Left lung (tissue), 10 donors: Measurements from ENCODE around the gene LLPH. TPM values are rescaled to one million over a fixed set of nuclear protein-coding genes. Genes with fewer than 3 reads are reported as not detected.

Experiments used
- ATAC-seq: fragments of 200-7000 bp; cut with Tn5 transposase; one replicate; pipeline ENCODE4 v1.9.1; 2020; ENCODE audit warnings: moderate library complexity
- DNase-seq, 4 donors: peaks; one replicate each; pipeline ENCODE4 v3.0.0-alpha.2; 2013 to 2020
- H3K27ac ChIP-seq, 2 donors: fragments of 200-600 bp; sonication (generic) in 1 of 2; one replicate each; pipeline versions ENCODE4 v1.5.0 to v1.8.0; 2020 to 2021
- H3K27me3 ChIP-seq, 2 donors: fragments of 200-600 bp; sonication (generic) in 1 of 2; one replicate each; pipeline versions ENCODE4 v1.5.0 to v1.8.0; 2020 to 2021
- H3K36me3 ChIP-seq, 2 donors: fragments of 200-600 bp; sonication (generic) in 1 of 2; one replicate each; pipeline versions ENCODE4 v1.5.0 to v1.8.0; 2020 to 2021
- H3K4me1 ChIP-seq, 2 donors: fragments of 200-600 bp; one replicate each; pipeline ENCODE4 v1.8.0; 2021
- H3K4me3 ChIP-seq, 2 donors: fragments of 200-600 bp; sonication (generic) in 1 of 2; one replicate each; pipeline versions ENCODE4 v1.5.0 to v1.8.0; 2020 to 2021; ENCODE audit warnings: mild to moderate bottlenecking in 1 of 2
- H3K9me3 ChIP-seq, 2 donors: fragments of 200-600 bp; sonication (generic) in 1 of 2; one replicate each; pipeline versions ENCODE4 v1.5.0 to v1.8.0; 2020 to 2021
- CTCF ChIP-seq, 2 donors: fragments of 200-600 bp; sonication (generic) in 1 of 2; IDR thresholded peaks; one replicate each; pipeline versions ENCODE4 v1.5.0 to v1.8.0; 2021; ENCODE audit warnings: antibody characterized with exemption in 2 of 2
- intact Hi-C, 2 donors: fragments of 100-400 bp; cut with DNase I; formaldehyde crosslinking; loops; one replicate each; pipeline versions ENCODE4 v1.11.2 to v1.14.2; 2022
- polyA plus RNA-seq, 6 donors: library from polyadenylated mRNA; unstranded; fragments of 120-200 nt; gene quantifications; one replicate each; pipeline ENCODE4 v1.2.1, GENCODE V29; 2013; ENCODE audit not compliant: insufficient read length in 6 of 6
- total RNA-seq, 2 donors: library from RNA; stranded (reverse); fragmentation: NEBNext Ultra II Directional; extraction: Animal tissue kit (Norgen Biotek cat#: 25700); gene quantifications; one replicate each; pipeline ENCODE4 v1.2.1, GENCODE V29; 2021
- donor health status: DM: no; HTN: yes; CAD: no.
- donor health status: DM: no; HTN: no; CAD: no.

LLPH gene
- total and polyA plus RNA-seq, 8 donors: 16.8 to 26.5 (median 23.5) TPM

GRCh38 chr12:66132408-66132807, 1.9 kb upstream of the LLPH start:
- no peak overlapping the region for H3K4me3 ChIP-seq
- intact Hi-C loops: no loop called here
- no peak for TF ChIP-seq CTCF (IDR thresholded peaks at IDR 0.05)
- peak overlapping the region in 1 of 2 donors; percentile 16 for H3K27ac ChIP-seq
- H3K36me3 ChIP-seq: peaks cover 0 to 27% of the 10 kb centered on the region in 2 donors
- peaks cover 10 to 37% of the 10 kb centered on the region in 2 donors for H3K4me1 ChIP-seq
- no peaks in the 10 kb centered on the region for H3K9me3 ChIP-seq
- ATAC-seq: no peak
- H3K27me3 ChIP-seq: no peaks in the 10 kb centered on the region
- no peak for DNase-seq

- Histone ChIP-seq H3K4me3 (peak overlapping the region; percentile 76 to 79), H3K27ac (peak overlapping the region; percentile 73 to 78), H3K4me1 (peaks cover 10 to 37% of the 10 kb centered on the region in 2 donors), H3K27me3 (no peaks in the 10 kb centered on the region), H3K36me3 (peaks cover 0 to 27% of the 10 kb centered on the region in 2 donors), H3K9me3 (no peaks in the 10 kb centered on the region)
- intact Hi-C loops: no loop called here
- ATAC-seq (peak; percentile 17), DNase-seq (no peak)
- TF ChIP-seq CTCF (IDR thresholded peaks at IDR 0.05): no peak
Measured at GRCh38 chr12:66131067-66131688, 628 bp upstream of the LLPH start.

GRCh38 chr12:66129934-66130266, 650 bp downstream of the LLPH start:
- ATAC-seq: peak; percentile 36
- H3K9me3 ChIP-seq: no peaks in the 10 kb centered on the region
- no peak for DNase-seq
- no peak overlapping the region for H3K27ac ChIP-seq
- H3K4me1 ChIP-seq: peaks cover 10 to 37% of the 10 kb centered on the region in 2 donors
- peaks cover 0 to 37% of the 10 kb centered on the region in 2 donors for H3K36me3 ChIP-seq
- no peaks in the 10 kb centered on the region for H3K27me3 ChIP-seq
- intact Hi-C loops: no loop called here
- no peak for TF ChIP-seq CTCF (IDR thresholded peaks at IDR 0.05)
- H3K4me3 ChIP-seq: peak overlapping the region; percentile 76 to 79

- H3K9me3 ChIP-seq: no peaks in the 10 kb centered on the region
- peaks cover 10 to 34% of the 10 kb centered on the region in 2 donors for H3K4me1 ChIP-seq
- H3K27ac ChIP-seq: no peak overlapping the region
- H3K27me3 ChIP-seq: no peaks in the 10 kb centered on the region
- no peak for TF ChIP-seq CTCF (IDR thresholded peaks at IDR 0.05)
- peaks cover 0 to 60% of the 10 kb centered on the region in 2 donors for H3K36me3 ChIP-seq
- H3K4me3 ChIP-seq: no peak overlapping the region
- ATAC-seq (no peak), DNase-seq (no peak)
- intact Hi-C loops: no loop called here
Measured at GRCh38 chr12:66127650-66128049, 2.9 kb downstream of the LLPH start.

GRCh38 chr12:66120477-66120876, 10.1 kb downstream of the LLPH start:
- H3K4me3 ChIP-seq: no peak overlapping the region
- intact Hi-C loops: no loop called here
- H3K27ac ChIP-seq: no peak overlapping the region

More at GRCh38 chr12:66120477-66120876, 10.1 kb downstream of the LLPH start:
- H3K9me3 ChIP-seq: no peaks in the 10 kb centered on the region
- TF ChIP-seq CTCF (IDR thresholded peaks at IDR 0.05): no peak
- no peaks in the 10 kb centered on the region for H3K4me1 ChIP-seq
- H3K27me3 ChIP-seq: no peaks in the 10 kb centered on the region
- DNase-seq: no peak
- peaks cover 0 to 55% of the 10 kb centered on the region in 2 donors for H3K36me3 ChIP-seq
- ATAC-seq: no peak
